Choroid plexus epithelial cell (primary cell): ENCODE measurements around the gene SIRT5.
A peak's percentile ranks its signal among the peaks of the same experiment; 100 is the strongest.

Experiments
- DNase-seq: peaks from one replicate; pipeline ENCODE4 v3.0.0-alpha.2; 2010; ENCODE audit warnings: low read depth
- H3K4me3 ChIP-seq: 2 replicates; pipeline ENCODE4 v1.5.1; 2011; ENCODE audit warnings: low read depth, mild to moderate bottlenecking, control low read depth, low read length, moderate library complexity
- CTCF ChIP-seq: conservative IDR thresholded peaks from 2 replicates; pipeline ENCODE4 v1.5.1; 2011; ENCODE audit warnings: low read depth, mild to moderate bottlenecking, control low read depth, inconsistent platforms, low read length, moderate library complexity

Gene SIRT5

GRCh38 chr6:13553646-13554045 lies 20.8 kb upstream of the SIRT5 start:
- H3K4me3 ChIP-seq = no peak overlapping the region
- no peak for DNase-seq
- no peak for TF ChIP-seq CTCF

- no peak overlapping the region for H3K4me3 ChIP-seq
- TF ChIP-seq CTCF = no peak
- peak; percentile 7 for DNase-seq
Measured at GRCh38 chr6:13554929-13555333, 19.5 kb upstream of the SIRT5 start.

GRCh38 chr6:13557841-13558240 lies 16.6 kb upstream of the SIRT5 start:
- no peak overlapping the region for H3K4me3 ChIP-seq
- no peak for TF ChIP-seq CTCF
- no peak for DNase-seq

GRCh38 chr6:13558718-13559117 lies 15.7 kb upstream of the SIRT5 start:
- no peak for DNase-seq
- H3K4me3 ChIP-seq = no peak overlapping the region
- no peak for TF ChIP-seq CTCF

- no peak for DNase-seq
- no peak for TF ChIP-seq CTCF
- H3K4me3 ChIP-seq = no peak overlapping the region
Measured at GRCh38 chr6:13559251-13559650, 15.2 kb upstream of the SIRT5 start.

- no peak for TF ChIP-seq CTCF
- DNase-seq = no peak
- no peak overlapping the region for H3K4me3 ChIP-seq
Measured at GRCh38 chr6:13559968-13560650, 14.3 kb upstream of the SIRT5 start.

- no peak for TF ChIP-seq CTCF
- H3K4me3 ChIP-seq = no peak overlapping the region
Measured at GRCh38 chr6:13560651-13561044, 13.8 kb upstream of the SIRT5 start.

More at GRCh38 chr6:13560651-13561044, 13.8 kb upstream of the SIRT5 start:
- DNase-seq = no peak
